Activated CD4-positive, alpha-beta T cell treated with anti-CD3 and anti-CD28 coated beads, Interleukin-10, Interleukin-2, amounts not matched to agents 100 ng/mL and 50 ng/mL, durations not matched to agents 16 hours and 8 hours (primary cell): Measurements from ENCODE around the gene ZC3H12D.
A peak's percentile ranks its signal among the peaks of the same experiment; 100 is the strongest.
"Not testable (repeated sequence)": the region's sequence is repeated elsewhere in the genome, so short reads cannot be mapped to it uniquely, and the experiment has no call there.

ENCODE experiments used
- DNase-seq: peaks from one replicate; pipeline ENCODE4 v3.0.0-alpha.2; 2020

The ZC3H12D gene

DNA sequence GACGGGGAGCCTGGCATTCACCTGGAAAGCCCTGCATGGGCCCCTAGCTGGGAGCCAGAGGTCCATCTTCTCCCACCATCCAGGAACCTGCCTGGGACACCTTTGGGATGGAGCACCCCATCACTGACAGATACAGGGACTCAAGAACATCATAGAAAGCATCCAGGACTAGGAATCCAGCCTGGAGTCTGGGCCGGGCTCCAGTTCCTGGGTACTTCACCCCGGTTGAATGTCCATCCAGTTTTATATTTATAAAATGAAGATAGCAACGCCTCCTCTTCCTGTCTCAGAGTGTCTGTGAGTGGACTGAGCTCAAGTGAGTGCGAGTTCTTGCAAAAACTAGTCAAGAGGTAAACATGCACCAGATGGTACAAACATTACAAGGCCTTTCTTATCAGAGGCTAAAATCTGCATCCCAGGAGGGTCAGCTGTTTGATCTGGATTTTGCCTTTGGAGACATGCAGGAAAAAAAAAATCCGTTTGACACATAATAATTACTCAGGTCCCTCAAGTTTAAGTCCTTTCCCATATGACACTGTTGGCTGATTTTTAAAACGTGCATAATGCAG is 27.4 kb downstream of the ZC3H12D start:
- DNase-seq, result no peak

DNA sequence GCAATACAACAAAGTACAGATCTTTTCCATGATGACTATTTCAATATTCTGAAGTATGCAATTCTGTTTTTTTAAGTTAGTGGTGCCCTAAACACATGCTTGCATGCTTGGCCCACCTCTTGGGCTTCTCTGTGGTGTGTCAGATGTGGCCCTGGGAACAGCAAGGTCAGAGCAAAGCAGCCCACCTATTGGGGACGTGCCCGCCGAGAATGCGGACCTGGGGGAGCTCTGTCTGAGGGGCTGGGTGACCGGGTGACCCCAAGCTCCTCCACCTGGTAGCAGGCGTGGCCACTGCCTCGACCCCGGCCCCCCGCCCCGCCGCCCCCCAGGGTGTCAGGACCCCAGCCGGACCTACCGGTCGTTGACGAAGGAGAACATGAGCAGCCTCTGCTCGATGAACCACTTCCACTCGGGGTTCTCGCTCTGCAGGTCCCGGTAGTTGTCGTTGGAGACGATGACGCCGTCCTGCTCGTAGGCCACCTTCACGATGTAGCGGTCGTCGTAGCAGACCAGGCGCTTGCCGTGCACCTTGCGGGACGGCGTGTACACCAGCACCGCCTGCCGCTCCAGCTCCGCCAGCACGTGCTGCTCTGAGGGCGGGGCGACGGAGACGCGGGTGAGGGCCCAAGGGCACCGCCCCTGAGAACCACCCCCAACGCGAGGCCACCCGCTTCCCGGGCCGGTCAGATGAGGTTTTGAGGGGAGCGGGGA is 28.3 kb downstream of the ZC3H12D start:
- DNase-seq, result no peak

DNA sequence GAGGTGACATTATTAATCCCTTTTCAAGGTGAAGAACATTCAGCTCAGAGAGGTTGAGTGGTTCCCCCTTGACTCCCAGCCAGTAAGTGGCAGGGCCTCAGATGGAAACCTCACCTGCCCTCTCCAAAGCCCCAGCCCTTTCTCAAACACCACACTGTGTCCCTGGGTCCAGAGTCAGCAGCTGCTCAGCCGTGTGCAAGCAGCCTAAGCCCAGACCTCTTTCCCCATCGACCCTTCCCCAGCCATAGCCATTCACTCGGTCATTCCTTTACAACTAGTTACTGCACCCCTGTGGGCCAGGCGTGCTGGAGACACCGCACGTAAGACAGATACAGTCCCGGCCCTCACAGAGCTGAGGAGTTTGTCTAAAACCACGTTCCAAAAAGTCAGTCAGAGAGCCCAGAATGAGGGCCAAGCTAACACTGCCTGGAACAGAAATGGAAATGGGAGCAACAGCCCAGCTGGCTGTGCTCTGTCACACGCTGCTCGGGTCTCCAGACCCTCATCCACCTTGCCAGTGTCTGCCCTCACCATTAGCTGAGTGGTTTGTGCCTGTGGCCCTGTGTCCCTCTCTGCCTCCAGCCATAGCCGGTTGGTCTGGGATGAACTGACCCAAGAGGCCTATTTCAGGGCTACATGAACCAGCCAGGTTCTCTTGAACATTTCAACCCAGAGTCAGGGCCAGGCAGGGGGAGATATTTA is 29.6 kb downstream of the ZC3H12D start:
- DNase-seq, result no peak

DNA sequence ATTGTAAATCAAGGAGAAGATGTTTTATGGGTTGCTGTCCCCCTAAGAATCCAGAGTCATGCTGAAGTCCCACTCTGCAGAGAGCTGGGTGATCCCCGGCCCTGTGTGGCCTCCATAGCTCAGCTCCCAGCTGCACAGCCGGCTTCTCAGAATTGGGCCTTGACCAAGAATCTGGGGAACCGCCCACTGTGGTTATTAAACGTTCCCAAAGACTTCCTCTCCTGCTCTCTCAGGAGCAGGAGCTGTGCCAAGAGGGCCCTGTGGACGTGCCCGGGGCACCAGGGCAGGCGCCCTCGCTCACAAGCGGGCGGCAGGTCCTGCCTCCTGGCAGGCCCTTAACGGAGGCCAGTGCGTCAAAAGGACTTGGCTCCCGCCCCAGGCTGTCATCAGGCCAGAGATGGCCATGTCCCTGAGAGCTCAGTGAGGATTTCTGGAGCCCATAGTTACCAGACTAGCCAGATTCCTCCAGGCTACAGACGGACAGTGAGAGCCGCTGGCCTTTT is 30.4 kb downstream of the ZC3H12D start:
- no peak for DNase-seq

DNA sequence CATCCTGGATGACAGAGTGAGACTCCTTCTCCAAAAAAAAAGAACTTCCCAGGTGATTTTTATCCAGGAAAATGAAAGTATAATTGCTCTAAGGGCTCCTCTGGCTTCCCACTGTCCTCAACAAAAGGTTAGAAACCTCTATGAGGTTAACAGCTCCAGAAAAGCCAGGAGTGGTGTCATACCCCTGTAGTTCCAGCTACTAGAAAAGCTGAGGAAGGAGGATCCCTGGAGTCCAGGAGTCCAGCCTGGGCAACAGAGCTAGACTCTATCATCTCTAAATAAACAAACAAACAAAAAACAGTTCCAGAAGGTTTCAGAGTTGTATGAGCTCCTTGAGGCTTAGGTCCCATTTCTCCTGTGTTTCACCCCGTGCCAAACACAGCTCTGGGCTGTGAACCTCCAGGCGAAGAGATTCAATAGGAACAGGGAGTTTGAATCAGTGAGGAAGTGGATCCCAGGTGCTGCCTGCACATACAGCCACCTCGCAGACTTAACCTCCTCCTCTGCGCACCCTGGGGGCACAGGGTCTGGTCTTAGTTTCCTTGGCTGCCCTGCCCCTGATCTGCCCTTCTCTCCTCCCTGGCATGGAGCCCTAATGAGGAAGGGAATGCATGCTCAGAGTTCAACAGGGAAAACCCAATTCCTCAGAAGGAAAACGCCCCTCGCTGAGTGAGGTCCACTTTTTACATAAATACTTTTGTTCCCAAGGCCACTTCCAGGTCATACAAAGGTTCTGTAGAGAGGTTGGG is 31.0 kb downstream of the ZC3H12D start:
- DNase-seq, result no peak

DNA sequence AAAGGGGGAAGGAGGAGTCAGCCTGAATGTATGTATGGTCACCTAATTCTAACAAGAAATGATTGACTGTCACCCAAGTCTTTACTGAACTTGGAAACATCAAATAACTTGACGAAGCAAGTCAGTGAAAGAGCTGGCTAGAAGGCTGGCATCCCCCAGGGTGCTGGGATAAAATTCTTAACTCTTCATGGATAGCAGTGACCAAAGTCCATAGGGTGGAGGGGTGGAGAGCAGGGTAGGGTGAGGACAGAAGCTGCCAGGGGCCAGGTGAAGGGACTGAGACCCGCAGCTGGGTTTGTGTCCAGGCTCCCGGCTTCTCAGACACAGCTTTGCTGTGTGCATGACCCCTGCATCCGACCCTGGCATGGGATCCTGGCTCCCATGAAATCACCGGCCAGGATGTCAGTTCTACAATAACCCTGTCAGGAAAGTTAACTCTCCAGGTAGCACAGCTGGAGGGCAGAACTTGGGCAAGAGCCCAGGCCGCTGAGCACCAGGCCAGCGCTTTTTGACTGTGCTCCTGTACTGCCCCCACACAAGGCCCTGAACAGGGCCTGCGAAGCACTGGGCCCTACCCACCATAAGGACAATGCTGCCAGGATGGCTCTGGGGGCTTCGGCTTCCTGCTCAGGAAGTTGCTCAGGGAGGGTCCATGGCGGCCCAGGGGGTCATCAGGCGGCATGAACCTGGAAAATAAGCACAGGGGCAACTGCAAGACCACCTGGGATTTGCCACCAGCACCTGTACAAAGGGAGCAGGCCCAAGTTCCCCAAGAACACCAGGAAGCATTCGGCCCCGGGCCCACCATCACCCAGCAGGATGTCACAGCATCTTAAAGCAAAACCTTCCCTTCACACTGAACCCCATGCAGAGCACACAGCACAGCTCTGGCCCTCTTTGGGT is 32.5 kb downstream of the ZC3H12D start:
- no peak for DNase-seq

DNA sequence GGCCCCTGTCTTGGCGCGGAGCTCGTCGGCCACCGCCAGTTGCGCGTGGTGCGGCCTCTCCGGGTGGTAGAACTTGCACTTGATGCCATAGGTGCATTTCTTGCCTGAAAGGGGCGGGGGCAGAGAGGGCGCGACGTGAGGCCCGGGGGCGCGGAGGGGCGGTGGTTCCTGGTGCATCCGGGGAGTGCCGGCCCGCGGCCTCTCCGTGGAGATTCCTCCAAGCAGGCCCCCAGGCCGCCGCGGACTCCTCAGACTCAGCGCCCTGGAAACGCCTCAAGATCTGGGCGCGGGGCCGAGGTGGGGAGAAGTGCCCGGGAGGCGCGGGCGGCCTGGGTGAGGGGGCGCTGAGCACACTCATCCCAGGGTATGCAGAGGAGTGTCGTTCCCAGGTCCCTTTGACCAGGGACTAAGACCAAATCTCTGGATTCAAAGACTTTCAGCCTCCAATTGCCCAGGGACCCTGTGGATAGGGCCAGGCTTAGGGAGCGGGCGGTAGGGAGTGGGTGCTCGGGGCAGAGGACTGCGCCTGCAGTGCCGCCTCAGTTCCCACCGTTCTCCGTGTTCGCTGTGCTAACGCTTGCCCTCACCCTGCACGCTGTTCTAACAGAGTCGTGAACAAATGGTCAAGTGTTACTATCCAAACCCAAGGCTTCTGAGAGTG is 33.3 kb downstream of the ZC3H12D start:
- no peak for DNase-seq

DNA sequence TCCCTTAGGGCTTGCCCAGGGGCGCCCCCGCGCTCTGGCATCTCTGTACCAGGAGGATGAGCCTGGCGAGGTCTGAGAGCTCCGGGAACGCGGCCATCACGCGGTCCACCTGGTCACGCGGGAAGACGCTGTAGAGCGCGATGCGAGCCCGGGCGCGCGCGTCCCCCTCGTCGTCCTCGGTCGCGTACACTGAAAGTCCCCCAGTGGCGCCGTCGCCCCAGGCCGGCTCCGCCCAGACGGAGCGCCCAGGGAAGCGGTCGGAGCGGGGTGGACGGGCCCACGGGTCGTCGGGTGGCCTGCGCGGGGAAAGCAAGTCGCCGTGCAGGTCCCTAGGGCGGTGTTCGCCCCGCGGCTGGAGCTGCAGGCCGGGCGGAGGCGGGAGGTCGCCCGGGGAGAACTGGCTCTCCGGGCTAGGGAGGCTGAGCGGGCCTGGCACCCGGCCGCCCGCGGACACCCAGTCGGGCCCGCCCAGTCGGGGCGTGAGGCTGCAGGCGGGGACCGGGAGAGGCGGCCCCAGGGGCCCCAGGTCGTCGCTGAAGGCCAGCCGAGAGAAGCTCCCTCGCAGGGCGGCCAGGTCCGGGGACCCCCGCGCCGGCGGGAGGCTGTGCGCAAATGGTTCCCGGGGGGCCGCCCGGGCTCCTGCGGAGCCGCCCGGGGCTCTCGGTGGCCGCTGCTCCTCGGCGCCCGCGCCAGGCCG is 34.0 kb downstream of the ZC3H12D start:
- no peak for DNase-seq

DNA sequence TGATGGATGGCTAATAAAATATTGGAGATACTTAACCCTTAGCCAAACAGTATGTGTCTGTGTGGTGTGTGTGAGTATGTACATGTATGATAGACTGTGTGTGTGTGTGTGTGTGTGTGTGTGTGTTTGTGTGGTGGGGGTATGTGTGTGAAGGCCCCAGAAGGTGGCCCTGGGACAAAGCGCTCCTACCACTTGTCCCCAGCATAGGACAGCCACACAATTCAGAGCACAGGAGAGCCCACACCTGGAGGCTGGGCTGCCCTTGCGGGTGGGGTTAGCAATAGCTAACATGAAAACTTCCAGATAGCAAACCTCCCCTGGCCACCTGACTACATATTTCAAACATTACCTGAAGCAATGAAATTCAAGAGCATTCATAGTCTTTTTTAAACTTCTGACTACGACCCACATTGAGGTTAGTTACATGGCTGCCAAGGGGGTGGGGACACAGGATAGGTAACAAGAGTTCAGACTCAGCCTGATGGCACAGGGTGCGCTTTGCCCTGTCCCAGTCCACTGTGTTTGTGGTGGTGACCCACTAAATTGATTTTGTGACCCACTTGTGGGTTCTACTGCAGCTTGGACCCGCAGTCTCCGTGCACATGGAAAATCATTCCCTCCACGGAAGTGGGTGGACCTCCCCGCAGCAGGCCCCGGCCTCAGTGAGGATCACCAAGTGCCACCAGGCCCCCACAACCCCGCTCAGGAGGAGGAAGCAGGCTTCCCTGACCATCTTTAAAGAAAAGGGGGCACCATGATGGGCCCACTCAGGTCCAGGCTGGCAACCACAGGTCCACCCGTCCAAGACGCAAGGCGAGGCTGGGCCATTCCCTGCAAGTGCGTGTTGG is 34.8 kb downstream of the ZC3H12D start:
- DNase-seq, result no peak

DNA sequence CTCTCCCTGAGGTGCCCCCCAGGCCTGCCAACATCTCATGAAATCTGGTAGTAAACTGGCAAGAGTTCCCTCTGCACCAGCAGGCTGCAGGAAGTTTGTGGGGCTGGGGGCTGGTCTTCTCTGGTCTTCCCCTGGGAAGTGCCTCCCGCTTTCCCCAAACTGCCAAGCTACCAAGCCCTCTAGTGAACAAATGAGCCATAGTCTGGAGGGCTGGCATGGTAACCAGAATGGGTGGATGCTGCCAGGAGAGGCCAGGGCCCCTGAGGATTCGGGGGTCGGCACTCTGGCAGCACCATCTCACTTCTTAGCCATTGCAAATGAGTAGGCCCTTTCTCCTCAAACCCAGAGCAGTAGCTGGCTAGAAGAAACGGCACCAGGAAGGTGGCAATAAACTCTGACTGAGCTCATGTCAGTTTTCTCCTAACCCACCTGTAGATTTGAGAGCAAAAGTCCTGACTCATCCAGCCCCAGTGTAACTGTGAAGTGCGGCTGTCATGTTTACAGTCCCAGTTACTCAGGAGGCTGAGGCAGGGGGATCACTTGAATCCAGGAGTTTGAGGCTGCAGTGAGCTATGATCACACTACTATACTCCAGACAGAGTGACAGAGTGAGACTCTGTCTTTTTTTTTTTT is 35.9 kb downstream of the ZC3H12D start:
- no peak for DNase-seq

DNA sequence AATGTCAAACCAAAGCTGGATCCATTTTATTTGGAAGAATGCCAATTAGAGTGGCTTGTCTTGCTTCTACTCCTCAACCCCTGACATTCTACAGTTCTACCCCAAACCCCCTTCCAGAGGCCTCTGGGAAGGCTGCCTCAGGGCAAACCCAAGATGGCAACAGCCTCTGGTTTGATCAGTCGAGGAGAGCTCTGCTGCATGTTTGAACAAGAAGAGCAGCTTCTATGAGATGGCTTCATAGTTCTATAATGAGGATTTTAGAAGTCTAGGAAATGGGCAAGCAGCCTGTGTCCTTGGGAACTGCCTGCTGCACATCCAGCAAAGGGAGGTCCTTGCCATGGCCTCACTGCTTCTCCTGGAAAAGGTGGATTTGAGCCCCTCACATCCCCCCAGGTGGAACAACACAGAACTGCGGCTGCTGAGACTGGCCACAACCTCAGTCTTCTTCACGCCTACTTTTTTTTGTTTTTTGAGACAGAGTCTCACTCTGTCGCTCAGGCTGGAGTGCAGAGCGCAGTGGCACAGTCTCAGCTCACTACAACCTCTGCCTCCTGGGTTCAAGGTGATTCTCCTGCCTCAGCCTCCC is 37.9 kb downstream of the ZC3H12D start:
- DNase-seq, result no peak

DNA sequence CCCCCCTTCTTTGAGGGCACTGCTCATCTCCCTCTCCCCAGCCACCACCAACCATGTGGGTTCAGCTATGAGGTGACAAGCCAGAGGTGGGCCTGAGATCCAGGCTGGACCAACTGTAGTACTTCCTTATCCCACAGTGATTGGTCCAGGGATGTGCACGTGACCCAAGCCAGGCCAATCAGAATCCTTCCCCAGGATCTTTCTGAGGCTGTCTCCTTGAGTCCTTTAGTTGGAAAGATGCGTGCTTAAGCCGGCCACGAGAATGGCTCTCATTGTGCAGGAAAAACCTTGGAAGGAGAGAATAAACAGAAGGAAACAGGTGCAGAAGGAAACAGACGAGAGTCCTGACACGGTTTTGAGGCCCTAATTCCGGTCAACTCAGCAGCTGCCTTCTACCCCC is 39.2 kb downstream of the ZC3H12D start:
- DNase-seq, result no peak

DNA sequence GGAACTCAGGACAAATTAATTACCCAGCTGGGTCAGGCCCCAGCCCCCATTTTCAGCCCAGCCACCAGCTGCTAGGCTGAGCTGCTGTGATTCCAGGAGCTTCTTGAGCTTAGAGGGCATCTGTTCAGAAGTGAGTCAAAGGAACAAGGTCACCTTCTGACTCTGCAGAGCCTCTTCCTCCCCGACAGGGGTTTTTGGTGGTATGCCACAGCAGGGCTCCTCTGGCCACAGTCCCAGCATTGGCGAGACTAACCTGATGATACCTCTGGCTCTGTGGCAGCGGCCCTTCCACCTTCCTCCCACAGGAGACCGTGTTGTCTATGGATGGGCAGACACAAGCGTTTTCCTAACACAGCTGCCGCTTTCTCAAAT is 39.7 kb downstream of the ZC3H12D start:
- DNase-seq, result peak; percentile 54

DNA sequence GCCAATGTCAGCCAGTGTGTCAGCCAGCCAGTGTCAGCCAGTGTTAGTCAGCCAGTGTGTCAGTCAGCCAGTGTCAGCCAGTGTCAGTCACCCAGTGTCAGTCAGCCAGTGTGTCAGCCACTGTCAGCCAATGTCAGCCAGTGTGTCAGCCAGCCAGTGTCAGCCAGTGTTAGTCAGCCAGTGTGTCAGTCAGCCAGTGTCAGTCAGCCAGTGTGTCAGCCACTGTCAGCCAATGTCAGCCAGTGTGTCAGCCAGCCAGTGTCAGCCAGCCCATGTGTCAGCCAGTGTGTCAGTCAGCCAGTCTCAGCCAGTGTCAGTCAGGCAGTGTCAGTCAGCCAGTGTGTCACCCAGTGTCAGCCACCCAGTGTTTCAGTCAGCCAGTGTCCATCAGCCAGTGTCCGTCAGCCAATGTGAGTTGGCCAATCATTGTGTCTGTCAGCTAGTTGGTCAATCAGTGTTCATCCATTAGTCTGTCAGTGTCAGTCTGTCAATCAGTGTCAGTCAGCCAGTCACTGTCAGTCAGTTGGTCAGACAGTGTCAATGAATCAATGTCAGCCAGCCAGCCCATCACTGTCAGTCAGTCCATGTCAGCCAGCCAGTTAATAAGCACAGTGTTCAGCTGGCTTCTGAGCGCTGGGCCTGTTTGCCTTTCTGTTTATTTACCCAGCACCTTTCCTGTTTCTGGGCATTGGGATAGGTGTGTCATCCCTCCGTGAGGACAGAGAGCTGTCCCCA is 40.3 kb downstream of the ZC3H12D start:
- DNase-seq, result not testable (repeated sequence)

DNA sequence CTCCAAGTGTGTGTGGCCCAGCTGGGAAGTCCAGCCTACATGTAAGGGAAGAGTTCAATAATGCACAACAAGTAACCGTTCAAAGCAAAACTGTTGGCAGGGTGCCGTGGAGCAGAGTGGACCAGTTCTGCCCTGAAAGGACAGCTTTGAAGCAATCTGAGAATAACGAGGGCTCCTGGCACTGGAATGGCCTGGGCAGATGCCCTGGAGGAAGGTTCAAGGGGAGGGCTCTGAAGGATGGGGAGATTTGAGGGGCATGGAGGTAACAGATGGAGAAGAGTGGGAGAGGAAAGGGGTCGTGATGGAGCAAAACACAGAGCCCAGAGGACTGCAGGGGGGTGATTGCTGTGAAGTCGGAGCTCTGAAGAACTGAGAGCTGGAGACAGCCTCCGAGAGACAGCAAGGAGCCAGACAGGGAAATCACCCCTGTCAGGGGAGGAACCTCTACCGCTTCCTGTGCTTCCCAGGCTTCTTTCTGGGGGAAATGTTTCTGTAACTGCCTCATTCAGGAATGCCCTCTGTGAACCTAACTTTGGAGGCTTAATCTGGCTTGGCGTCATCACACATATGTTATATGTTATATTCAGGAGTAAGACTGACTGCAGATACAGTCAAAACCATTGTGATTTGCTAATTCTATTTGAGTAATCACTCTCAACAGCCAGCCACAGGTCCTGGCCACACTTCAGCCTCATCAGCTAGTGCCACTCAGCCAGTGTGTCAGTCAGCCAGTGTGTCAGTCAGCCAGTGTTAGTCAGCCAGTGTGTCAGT is 41.2 kb downstream of the ZC3H12D start:
- DNase-seq, result no peak

DNA sequence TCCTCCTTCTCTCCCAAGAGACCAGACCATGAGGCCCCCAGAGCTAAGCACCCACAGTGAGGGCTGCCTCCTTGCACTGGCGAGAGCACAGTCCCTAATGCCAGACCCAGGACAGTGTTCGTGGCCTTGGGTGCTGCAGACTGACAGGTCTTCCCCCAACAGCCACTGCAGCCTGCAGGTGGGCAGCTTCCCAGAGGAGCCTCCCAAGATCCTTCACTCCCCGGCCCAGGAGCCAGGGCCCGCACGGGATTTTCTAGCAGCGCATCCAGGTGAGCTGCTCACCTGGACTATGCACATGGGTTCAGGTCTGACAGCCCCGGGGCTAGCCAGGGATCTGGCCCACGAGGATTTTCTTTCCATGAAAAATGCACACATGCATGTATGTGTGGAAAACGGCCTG is 43.1 kb downstream of the ZC3H12D start:
- DNase-seq, result no peak

DNA sequence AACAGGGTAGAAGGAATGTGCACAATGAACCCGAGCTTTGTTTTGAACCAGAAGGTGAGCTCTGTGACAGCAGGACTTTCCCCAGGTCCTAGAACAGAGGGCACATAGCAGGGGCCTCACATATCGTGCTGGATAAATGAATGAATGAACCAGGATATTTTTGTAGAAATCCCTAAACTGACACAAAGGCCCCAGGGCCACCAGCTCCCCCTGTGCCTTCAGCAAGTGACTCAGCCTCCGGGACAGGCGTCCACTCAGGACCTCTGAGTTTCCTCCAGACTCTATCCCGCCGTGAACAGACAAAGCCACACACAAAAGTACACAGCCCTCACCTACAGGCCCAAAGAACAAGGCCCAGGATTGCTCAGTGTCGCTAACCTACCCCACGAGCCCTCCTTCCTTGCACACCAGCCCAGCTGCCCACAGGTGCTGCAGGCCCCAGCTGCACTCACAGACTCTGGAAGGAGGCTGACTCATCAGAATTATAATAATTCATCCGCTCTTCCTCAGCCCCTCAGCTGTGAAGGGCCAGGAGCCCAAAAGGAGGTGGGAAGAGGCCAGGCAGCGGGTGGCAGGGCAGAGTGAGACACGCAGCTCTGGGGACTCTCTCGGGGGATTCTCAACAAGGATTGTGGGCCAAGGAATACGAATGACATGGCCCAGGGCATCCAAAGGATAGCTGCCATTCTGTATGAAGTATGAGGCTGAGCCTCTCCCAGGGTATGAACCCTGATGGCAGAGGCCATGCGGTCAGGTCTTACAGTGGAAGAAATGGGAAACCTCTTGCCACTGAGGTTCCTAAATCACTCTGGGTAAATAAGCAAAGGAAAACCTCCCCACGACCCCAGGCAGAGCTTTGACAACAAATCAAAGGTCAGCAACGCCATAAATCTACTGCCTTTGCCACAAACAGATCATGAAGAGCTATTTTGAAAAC is 43.8 kb downstream of the ZC3H12D start:
- no peak for DNase-seq
